ENCODE measurements around the gene LMF1.
"Not testable (repeated sequence)": the region's sequence is repeated elsewhere in the genome, so short reads cannot be mapped to it uniquely, and the experiment has no call there.

LMF1 gene

DNA sequence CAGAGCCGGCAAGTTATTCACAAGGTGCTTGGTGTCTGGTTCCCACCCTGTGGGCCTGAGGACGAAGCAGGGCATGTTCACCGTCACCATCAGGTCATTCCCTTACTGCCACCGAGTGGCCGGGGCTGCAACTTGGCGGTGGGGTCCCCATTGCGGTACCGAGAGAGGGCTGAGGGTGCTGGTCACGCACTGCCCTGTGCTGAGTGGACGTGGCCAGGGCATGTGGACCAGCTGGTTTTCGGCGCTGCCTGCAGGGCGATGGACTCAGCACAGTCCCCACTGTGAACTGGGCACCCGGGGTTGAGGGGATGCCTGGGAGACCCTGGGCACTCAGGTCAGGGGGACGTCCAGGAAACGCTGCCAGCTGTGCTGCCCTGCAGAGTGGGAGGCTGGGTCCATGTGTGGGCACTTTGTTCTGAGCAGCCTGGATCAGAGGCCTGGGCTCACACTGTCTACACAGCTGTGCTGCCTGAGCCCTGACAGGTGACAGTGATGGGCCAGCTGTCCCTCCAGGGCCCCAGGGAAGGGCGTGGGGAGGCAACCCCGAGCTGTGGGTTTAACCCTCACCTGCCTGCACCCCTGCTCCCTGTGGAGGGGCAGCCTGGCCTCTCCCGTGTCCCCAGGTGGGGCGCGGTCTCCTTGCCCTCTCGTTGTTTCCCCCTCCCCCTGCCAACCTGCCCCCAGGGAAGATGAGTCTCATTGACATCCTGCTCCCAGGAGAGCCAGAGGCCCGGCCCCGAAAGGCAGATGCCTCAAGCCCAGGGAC lies 131.0 kb downstream of the LMF1 start:
- FAIRE-seq (no peak), DNase-seq (ENCODE audit: insufficient read length, low spot score) (no peak)

DNA sequence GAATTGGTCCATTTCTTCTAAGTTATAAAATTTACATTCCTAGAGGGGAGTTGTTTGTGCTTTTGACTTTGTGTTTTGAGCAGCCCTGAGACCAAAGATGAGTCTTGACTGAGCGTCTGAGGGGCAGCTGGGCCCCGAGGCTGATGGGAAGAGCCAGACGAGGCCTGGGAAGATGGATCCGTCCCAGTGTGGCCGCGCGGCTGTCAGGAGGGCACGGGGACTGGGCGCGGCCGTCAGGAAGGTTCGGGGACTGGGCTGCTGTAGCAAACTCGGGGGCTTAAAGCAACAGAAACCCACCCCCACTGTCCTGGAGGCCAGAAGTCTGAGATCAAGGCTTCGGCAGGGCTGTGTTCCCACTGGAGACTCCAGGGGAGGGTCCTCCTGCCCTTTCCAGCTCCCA lies 132.0 kb downstream of the LMF1 start:
- no peak for FAIRE-seq
- DNase-seq (ENCODE audit: insufficient read length, low spot score), result no peak

- FAIRE-seq; DNase-seq (ENCODE audit: insufficient read length, low spot score): not testable (repeated sequence)
Measured at GRCh38 chr16:836822-837221, 134.0 kb downstream of the LMF1 start.

DNA sequence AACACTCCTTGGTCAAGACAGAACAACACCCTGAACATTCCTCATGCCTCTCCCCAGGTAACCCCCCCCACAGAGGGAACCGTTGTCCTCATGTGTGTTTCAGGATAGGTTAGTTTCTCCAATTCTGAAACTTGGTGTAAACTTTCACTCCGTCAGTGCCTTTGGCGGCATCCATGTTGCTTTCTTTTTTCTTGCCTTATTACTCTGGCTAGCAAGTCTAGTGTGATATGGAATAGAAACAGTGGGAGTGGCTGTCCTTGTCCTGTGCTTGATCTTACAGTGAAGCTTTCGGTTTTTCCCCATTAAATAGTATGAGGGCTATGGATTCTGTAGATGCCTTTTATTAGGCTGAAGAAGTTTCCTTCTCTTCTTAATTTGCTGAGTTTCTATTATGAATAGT lies 134.6 kb downstream of the LMF1 start:
- FAIRE-seq (no peak), DNase-seq (ENCODE audit: insufficient read length, low spot score) (no peak)

GRCh38 chr16:835373-835772 lies 135.4 kb downstream of the LMF1 start:
- no peak for FAIRE-seq
- DNase-seq (ENCODE audit: insufficient read length, low spot score), result no peak

- FAIRE-seq (no peak), DNase-seq (ENCODE audit: insufficient read length, low spot score) (no peak)
Measured at GRCh38 chr16:833411-833810, 137.4 kb downstream of the LMF1 start.

DNA sequence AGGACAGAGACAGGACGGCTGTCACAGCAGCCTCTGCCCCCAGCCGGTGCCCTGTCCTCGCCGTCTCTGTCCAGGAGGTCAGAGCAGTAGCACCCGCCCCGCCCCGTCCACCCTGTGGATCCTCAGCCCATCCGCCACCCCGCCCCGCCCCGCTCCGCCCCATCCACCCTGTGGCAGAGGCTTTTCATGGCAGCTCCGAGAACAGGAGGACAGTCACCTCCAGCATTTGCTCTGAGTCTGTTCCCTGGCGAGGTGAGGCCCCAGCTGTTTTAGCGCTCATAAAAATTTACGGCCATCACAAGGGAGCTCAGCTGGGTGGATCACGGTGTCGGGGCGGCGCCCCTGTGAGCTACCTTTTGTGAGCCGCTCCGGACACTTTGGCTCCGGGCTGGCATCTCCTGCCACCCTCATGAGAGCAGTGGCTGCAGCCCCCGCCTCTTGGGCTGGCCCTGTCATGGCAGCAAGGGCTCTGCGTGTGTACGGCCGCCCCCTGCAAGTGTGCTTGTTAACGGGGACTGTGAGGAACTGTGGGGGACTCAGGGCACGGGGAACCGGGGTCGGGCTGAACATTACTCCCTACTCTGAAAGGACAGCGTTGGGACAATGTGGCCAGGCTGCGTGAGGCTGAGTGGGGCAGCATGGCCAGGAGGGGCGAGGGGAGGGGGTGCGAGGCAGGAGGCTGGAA lies 138.0 kb downstream of the LMF1 start:
- DNase-seq (ENCODE audit: insufficient read length, low spot score) (no peak), FAIRE-seq (no peak)

- FAIRE-seq (no peak), DNase-seq (ENCODE audit: insufficient read length, low spot score) (no peak)
Measured at GRCh38 chr16:831571-832413, 139.0 kb downstream of the LMF1 start.

DNA sequence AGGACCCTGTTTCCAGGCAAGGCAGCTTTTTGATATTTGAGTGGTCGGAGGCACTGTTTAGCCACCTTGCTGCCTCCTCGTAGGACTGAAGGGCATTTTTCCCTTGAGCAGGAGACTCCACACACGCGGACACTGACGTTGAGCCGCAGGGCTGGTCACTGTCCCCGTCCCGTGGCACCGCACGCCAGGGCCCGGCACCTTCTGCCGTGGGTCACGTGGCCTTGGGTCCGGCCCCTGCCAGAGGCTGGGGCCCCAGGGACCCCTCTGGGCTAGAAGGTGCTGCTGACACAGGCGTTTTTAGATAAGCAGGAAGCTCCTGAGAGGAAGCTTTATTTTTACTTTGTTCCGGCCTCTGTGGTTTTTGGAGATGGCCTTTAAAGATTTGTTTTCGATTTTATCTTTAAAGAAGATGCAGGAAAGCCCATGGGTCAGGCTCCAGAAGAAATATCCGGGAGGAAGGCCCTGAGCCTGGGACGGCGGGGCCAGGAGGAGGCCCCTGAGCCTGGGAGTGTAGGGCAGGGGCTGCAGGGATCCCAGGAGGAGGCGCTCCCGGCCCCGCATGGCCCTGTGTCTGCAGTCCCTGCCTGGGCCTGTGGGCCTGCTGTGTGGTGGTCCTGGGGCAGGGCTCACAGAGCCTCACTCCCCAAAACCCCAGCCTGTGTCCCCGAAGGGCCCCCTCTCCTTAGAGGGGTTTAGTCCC lies 139.8 kb downstream of the LMF1 start:
- no peak for FAIRE-seq

GRCh38 chr16:830107-830870 lies 140.5 kb downstream of the LMF1 start:
- DNase-seq (ENCODE audit: insufficient read length, low spot score), result no peak

More for the DNA sequence above, 139.8 kb downstream of the LMF1 start:
- DNase-seq (ENCODE audit: insufficient read length, low spot score), result no peak

DNA sequence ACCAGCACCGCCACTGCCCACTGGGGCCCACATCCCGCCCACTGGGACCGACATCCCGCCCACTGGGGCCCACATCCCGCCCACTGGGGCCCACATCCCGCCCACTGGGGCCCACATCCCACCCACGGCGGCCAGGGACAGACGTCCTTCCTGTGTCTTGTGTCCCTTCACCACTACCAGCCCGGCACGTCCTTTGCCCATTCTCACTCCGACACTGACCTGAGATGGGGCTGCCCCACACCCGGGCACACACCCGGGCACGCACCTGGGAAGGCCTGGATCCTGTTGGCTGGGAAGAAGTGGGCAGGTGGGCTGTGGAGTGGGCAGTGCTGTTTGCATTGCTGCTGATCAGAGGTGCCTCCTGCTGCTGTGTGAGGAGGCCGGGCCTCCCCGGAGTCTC lies 141.9 kb downstream of the LMF1 start:
- DNase-seq (ENCODE audit: insufficient read length, low spot score), result no peak
- FAIRE-seq, result no peak

More at GRCh38 chr16:830107-830870, 140.5 kb downstream of the LMF1 start:
- FAIRE-seq, result no peak

GRCh38 chr16:827513-827912 lies 143.3 kb downstream of the LMF1 start:
- no peak for FAIRE-seq
- DNase-seq (ENCODE audit: insufficient read length, low spot score), result no peak

DNA sequence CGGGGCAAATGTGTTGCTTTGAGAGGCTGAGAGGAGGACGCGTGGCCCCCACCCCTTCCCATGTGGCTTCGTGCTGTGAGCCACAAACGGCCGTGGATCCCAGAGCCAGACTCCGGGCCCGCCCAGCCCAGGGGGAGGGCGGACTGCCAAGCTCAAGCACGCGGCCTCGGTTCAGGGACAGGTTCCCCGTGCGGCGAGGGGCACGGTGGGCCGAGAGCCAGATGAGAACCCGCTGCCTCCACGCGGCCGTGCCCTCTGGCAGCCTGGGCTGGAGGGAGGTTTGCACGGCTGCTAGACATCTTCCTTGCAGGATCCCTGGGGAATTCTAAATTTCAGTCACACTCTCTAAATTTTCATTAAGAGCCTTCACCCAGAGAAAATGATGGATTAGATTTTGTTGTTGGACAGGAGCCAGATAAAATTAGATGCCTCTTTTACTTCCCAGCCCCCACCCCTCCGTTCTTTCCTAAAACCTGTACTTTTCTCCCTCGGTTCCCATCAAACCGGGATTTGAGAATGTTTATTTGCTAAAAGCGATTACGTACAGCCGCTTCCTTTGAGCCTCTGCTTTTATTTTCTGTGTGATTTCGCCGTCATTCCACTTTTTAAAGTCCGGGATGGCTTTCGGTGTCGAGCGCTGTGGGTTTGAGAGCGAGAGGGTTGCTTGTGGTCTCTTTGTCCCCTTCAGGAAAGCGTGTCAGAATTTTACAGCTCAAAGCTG lies 145.3 kb downstream of the LMF1 start:
- DNase-seq (ENCODE audit: insufficient read length, low spot score), result no peak
- FAIRE-seq, result no peak

- FAIRE-seq, result no peak
- no peak for DNase-seq (ENCODE audit: insufficient read length, low spot score)
Measured at GRCh38 chr16:824601-825000, 146.2 kb downstream of the LMF1 start.

GRCh38 chr16:824194-824593 lies 146.6 kb downstream of the LMF1 start:
- FAIRE-seq (no peak), DNase-seq (ENCODE audit: insufficient read length, low spot score) (no peak)

DNA sequence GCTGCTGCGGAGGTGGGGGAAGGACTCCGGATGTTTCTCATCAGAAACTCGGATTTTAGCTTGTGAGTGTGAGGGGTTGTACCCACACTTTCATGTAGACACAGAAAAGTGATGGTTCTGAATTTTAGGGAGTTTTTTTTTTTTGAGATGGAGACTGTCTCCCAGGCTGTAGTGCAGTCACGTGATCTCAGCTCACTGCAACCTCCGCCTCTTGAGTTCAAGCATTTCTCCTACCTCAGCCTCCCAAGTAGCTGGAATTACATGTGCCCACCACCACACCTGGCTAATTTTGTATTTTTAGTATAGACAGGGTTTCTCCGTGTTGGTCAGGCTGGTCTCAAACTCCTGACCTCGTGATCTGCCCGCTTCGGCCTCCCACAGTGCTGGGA lies 147.9 kb downstream of the LMF1 start:
- no peak for DNase-seq (ENCODE audit: insufficient read length, low spot score)
- no peak for FAIRE-seq

DNA sequence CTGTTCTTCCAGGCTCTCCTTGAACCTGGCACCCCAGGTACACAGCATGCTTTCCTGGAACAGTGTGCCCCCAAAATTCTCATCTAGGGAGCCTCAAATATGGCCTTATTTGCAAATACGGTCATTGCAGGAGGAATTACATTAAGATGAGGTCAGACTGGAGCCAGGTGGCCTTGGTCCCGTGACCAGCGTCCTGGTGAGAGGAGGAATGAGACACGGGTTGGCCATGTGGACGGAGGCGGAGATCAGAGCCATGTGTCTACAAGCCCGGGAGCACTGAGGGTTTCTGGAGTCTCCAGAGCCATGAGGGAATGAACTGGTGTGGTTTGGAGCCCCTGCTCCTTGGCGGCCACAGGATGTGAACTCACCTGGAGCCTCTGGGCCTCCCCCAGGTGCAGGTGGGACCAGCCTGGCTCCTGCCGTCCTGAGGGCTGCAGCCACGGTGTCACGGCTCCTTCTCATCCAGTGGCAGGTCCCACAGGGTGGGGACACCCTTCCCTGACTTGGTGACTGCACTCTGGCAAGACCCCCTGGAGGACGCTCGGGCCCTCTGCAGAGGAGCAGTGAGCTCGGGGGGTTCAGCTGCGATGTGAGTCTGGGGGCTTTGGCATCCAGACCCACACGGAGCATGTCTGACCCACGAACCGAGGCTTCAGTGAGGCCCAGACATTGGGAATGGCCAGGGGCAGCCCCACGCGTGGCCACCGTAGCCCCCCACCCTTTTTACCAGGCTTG lies 148.4 kb downstream of the LMF1 start:
- no peak for FAIRE-seq
- no peak for DNase-seq (ENCODE audit: insufficient read length, low spot score)

DNA sequence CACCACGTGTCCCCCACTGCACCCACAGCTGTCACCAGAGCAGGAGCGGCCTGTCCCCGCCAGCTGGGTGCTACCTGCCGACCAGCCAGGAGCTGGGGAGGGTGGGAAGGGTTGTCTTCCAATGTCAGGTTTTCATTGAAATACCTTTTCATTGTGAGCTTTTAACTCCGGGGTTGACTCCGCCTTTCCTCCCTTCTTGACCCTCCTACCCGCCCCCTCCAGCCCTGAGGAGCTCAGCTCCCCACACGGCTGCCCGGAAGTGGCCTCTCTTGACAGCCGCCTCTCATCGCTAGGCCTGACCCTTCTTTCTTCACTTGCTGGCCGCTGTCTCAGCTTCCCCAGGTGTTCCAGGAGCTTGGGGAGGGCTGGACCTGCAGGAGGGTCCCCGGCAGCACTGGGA lies 149.0 kb downstream of the LMF1 start:
- DNase-seq (ENCODE audit: insufficient read length, low spot score) (no peak), FAIRE-seq (no peak)

DNA sequence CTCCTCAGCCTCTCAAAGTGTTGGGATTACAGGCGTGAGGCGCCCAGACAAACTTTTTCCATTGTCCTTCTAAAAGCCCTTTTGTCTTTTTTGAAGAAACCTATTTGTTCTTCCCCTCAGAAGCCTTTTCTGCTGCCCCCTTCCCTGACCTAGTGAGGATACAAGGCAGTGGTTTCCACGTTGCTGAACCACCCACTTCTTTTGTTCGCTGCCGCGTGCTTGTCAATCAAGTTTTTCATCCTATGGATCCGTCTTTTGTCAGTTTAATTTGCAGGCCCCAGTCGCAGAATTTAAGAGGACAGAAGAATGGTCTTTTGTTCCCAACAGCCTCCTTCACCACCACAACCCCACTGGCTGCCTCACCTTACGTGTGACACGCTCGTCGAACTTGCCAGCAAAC lies 150.0 kb downstream of the LMF1 start:
- no peak for FAIRE-seq

More for the DNA sequence above, 150.0 kb downstream of the LMF1 start:
- DNase-seq (ENCODE audit: insufficient read length, low spot score), result no peak

Measured in GM19239 (cell line).